ENCODE results near the gene ATP5ME. TPM values are rescaled to one million over a fixed set of nuclear protein-coding genes. Genes with fewer than 3 reads are reported as not detected.
A peak's percentile ranks its signal among the peaks of the same experiment; 100 is the strongest.

ATP5ME gene
- total RNA-seq, 2 donors from 2014 or later: 416 to 553 TPM

DNA sequence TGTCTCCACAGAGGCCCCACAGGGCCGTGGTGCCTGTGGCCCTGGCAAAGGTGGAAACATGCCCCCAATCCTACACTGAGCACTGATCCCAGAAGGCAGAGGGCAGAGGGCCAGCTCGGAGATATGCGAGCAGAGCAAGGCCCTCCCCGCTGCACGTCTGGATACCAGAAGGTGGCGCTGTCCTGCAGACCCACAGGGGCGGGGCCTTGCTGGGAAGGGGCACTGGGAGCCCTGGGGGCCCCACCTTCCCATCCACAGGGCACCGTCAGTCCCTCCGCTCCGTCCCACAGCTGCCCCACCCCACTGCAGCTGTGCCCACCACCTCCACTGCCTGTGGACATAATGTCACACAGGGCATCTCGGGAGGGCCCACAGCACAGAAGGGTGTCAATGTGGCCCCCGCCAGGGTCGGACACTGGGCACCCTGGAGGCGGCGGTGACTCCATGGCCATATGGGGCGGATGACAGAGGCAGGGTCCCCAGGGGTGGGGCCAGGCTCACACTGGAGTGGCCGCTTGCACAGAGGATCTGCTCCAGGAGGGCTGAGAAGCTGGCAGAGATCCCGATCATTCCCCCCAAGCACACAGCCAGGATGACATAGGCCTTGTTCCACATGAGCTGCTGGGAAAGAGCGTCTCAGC lies 10.0 kb upstream of the ATP5ME start:
- intact Hi-C loops (cut with DNase I): no loop called here
- Histone ChIP-seq H3K27ac (no peak overlapping the region), H3K27me3 (no peaks in the 10 kb centered on the region), H3K4me1 (peaks cover 21% of the 10 kb centered on the region), H3K9me3 (no peaks in the 10 kb centered on the region), H3K4me3 (no peak overlapping the region), H3K9ac (ENCODE audit: low read depth in 2 of 2, low read length in 2 of 2) (peak overlapping the region in 1 of 2 donors; percentile 12), H3K36me3 (no peaks in the 10 kb centered on the region)
- TF ChIP-seq, protein P1, sequence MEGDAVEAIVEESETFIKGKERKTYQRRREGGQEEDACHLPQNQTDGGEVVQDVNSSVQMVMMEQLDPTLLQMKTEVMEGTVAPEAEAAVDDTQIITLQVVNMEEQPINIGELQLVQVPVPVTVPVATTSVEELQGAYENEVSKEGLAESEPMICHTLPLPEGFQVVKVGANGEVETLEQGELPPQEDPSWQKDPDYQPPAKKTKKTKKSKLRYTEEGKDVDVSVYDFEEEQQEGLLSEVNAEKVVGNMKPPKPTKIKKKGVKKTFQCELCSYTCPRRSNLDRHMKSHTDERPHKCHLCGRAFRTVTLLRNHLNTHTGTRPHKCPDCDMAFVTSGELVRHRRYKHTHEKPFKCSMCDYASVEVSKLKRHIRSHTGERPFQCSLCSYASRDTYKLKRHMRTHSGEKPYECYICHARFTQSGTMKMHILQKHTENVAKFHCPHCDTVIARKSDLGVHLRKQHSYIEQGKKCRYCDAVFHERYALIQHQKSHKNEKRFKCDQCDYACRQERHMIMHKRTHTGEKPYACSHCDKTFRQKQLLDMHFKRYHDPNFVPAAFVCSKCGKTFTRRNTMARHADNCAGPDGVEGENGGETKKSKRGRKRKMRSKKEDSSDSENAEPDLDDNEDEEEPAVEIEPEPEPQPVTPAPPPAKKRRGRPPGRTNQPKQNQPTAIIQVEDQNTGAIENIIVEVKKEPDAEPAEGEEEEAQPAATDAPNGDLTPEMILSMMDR (IDR thresholded peaks at IDR 0.05): peak; percentile 78
- DNase-seq: peak; percentile 78

DNA sequence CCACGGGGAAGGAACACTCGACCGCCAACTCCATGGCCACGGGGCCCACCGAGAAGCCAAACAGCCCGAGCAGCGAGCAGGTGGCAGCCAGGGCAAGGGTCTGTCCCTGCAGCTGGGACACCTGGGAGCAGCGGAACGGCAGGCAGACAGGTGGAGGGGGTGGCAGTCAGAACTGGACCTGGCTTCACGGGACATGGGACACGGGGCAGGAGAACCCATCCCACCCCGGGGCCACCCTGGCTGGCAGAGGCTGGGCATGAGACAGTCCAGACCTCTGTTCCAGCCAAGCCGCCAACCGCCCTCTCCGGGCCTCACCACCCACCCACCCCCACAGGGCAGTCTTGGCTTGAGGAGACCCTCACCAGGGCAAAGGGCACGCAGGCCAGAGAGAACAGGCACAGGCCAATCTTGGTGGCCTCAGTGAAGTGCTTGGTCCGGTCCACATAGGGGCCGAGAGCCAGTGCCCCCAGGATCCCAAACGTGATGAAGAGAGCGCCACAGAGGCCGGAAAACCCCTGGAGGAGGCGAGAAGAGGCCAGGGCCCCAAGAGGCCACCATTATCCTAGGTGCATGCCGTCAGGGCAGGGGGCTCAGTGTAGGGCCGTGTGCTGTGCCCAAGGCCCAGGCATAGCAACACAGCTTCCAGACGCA lies 9.3 kb upstream of the ATP5ME start:
- TF ChIP-seq, protein P1 (IDR thresholded peaks at IDR 0.05): no peak
- no peak overlapping the region for H3K4me3 ChIP-seq
- H3K9ac ChIP-seq (ENCODE audit: low read depth in 2 of 2, low read length in 2 of 2): peak overlapping the region in 1 of 2 donors; percentile 12
- no peak for DNase-seq
- H3K36me3 ChIP-seq: no peaks in the 10 kb centered on the region
- intact Hi-C loops (cut with DNase I): no loop called here
- H3K27me3 ChIP-seq: no peaks in the 10 kb centered on the region
- no peaks in the 10 kb centered on the region for H3K9me3 ChIP-seq
- H3K27ac ChIP-seq: no peak overlapping the region
- H3K4me1 ChIP-seq: peaks cover 19% of the 10 kb centered on the region

- H3K27ac ChIP-seq: no peak overlapping the region
- TF ChIP-seq, protein P1 (IDR thresholded peaks at IDR 0.05): no peak
- H3K4me1 ChIP-seq: peaks cover 14% of the 10 kb centered on the region
- no peak for DNase-seq
- H3K4me3 ChIP-seq: no peak overlapping the region
- no peak overlapping the region for H3K9ac ChIP-seq (ENCODE audit: low read depth in 2 of 2, low read length in 2 of 2)
- H3K27me3 ChIP-seq: no peaks in the 10 kb centered on the region
- H3K9me3 ChIP-seq: no peaks in the 10 kb centered on the region
- no peaks in the 10 kb centered on the region for H3K36me3 ChIP-seq
- intact Hi-C loops (cut with DNase I): no loop called here
Measured at GRCh38 chr4:682490-683172, 8.6 kb upstream of the ATP5ME start.

DNA sequence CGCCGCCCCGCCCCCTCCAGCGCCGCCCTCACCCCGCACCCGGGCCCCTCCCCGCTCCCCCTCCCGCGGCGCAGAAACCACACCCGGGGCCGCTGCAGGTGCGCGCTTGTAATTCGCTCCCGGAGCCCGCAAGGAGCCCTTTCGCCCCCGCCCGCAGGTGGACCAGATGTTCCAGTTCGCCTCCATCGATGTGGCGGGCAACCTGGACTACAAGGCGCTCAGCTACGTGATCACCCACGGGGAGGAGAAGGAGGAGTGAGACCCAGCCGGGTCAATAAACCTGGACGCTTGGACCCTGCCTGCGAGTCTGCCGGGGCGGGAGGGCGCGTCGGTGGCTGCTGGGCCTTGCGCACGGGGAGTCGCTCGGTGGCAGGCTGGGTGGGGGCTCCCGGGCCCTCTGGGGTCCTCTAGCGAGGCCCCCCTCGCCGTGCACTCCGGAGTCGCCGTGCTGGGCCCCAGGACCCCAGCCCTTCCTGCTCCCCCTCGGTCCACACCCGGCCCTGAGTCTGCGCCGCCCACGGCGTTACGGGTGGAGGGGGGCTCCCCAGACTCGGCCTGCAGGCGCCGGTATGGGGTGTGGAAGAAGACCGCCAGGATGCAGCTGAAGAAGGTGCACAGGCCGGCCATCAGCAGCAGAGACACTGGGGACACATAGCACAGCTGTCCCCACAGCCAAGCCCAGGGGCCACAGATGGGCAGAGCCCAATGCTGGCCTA lies 7.8 kb upstream of the ATP5ME start:
- TF ChIP-seq, protein P1 (IDR thresholded peaks at IDR 0.05): no peak
- Histone ChIP-seq H3K9me3 (no peaks in the 10 kb centered on the region), H3K9ac (ENCODE audit: low read depth in 2 of 2, low read length in 2 of 2) (peak overlapping the region in 1 of 2 donors; percentile 5), H3K4me1 (peaks cover 8% of the 10 kb centered on the region), H3K4me3 (peak overlapping the region; percentile 17), H3K36me3 (no peaks in the 10 kb centered on the region), H3K27me3 (no peaks in the 10 kb centered on the region), H3K27ac (no peak overlapping the region)
- intact Hi-C loops (cut with DNase I): no loop called here
- peak; percentile 88 for DNase-seq

DNA sequence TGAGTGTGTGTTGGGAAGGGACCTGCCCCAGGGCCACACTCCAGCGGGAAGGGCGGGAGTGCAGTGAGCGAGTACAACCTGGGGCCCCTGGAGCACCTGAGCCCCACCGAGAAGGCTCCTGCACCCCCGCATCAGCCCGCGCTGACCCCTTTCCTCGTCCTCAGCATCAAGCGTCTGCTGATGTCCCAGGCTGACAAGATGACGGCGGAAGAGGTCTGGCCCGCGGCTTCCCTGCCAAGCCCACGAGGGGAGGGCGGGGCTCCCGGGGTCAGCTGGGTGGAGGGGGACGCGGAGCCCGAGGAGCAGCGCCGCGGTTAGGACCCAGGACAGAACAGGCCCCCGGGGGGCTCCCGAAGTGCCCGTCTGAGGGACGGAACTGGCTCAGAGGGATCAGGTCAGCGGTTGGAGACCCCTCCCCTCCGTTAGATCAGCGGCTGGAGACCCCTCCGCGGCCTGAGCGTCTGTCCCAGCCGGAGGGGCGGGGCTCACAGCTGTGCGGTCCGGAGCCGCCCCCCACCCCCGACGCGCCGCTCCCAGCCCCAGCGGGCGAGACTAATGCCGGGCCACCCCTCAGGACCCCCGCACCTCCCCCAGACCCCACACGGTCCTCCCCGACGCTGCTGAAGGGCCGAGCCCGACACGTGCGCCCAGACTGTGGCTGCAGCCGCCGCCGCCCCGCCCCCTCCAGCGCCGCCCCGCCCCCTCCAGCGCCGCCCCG lies 7.0 kb upstream of the ATP5ME start:
- H3K27ac ChIP-seq: no peak overlapping the region
- TF ChIP-seq, protein P1 (IDR thresholded peaks at IDR 0.05): no peak
- H3K27me3 ChIP-seq: no peaks in the 10 kb centered on the region
- peak; percentile 67 for DNase-seq
- no peaks in the 10 kb centered on the region for H3K9me3 ChIP-seq
- H3K36me3 ChIP-seq: no peaks in the 10 kb centered on the region
- peak overlapping the region; percentile 9 to 55 for H3K9ac ChIP-seq (ENCODE audit: low read depth in 2 of 2, low read length in 2 of 2)
- H3K4me1 ChIP-seq: peaks cover 4% of the 10 kb centered on the region
- peak overlapping the region; percentile 43 for H3K4me3 ChIP-seq
- intact Hi-C loops (cut with DNase I): no loop called here

Data from colonic mucosa (tissue), 4 donors.